BLaER1 treated with 17β-estradiol and CSF1 and Interleukin-3, amounts not matched to agents 10 nM and 100 nM (cell line): ENCODE results near the gene CD63.

Experiments used
- H3K27ac ChIP-seq, 11 experiments: shearing (Covaris generic); formaldehyde crosslinking; 2 replicates each; pipeline ENCODE4 v1.8.1; 2022
- H3K27me3 ChIP-seq, 11 experiments: shearing (Covaris generic); formaldehyde crosslinking; 2 replicates each; pipeline ENCODE4 v1.8.1; 2022
- H3K36me3 ChIP-seq, 11 experiments: shearing (Covaris generic); formaldehyde crosslinking; 2 replicates each; pipeline ENCODE4 v1.8.1; 2022
- H3K4me1 ChIP-seq, 10 experiments: shearing (Covaris generic); formaldehyde crosslinking; 2 replicates each; pipeline ENCODE4 v1.8.1; 2022
- H3K4me2 ChIP-seq, 11 experiments: shearing (Covaris generic); formaldehyde crosslinking; 2 replicates each; pipeline ENCODE4 v1.8.1; 2022
- H3K4me3 ChIP-seq, 10 experiments: shearing (Covaris generic); formaldehyde crosslinking; 2 replicates each; pipeline ENCODE4 v1.8.1; 2022
- H3K9ac ChIP-seq, 11 experiments: shearing (Covaris generic); formaldehyde crosslinking; 2 replicates each; pipeline ENCODE4 v1.8.1; 2022
- H3K9me3 ChIP-seq, 11 experiments: shearing (Covaris generic); formaldehyde crosslinking; replicated peaks in 1 of 11; 2 replicates each; pipeline ENCODE4 v1.8.1; 2022
- H4K20me1 ChIP-seq, 11 experiments: shearing (Covaris generic); formaldehyde crosslinking; 2 replicates each; pipeline ENCODE4 v1.8.1; 2022
- Cebpa-rat ChIP-seq, 11 experiments: shearing (Covaris generic); IDR thresholded peaks; 2 replicates each; pipeline ENCODE4 v1.8.1; 2022

CD63 gene

GRCh38 chr12:55743406-55744339 lies 14.9 kb upstream of the CD63 start:
- Histone ChIP-seq H3K9me3 (no peaks in the 10 kb centered on the region), H3K27me3 (no peaks in the 10 kb centered on the region), H4K20me1 (peaks cover 0 to 42% (median 33%) of the 10 kb centered on the region in 11 experiments; a peak in 16 of 22 replicates), H3K27ac (peak overlapping the region in 10 of 11 experiments; percentile 43 to 81 (median 76); a peak in 19 of 22 replicates), H3K4me2 (peak overlapping the region; percentile 94 to 100 (median 99)), H3K4me3 (peak overlapping the region; percentile 62 to 94 (median 84)), H3K9ac (peak overlapping the region; percentile 72 to 88 (median 82)), H3K4me1 (peaks cover 41 to 54% (median 45%) of the 10 kb centered on the region in 10 experiments), H3K36me3 (peaks cover 0 to 20% (median 18%) of the 10 kb centered on the region in 11 experiments; a peak in 19 of 22 replicates)
- no peak for TF ChIP-seq Cebpa-rat (IDR thresholded peaks at IDR 0.05)

- peak within 1 kb of the TSS; percentile 72 to 88 (median 82) for H3K9ac ChIP-seq
- no peaks in the 10 kb centered on the region for H3K9me3 ChIP-seq
- peaks cover 0 to 34% (median 29%) of the 10 kb centered on the region in 11 experiments; a peak in 16 of 22 replicates for H4K20me1 ChIP-seq
- TF ChIP-seq Cebpa-rat (IDR thresholded peaks at IDR 0.05) = no peak
- peak within 1 kb of the TSS; percentile 62 to 94 (median 84) for H3K4me3 ChIP-seq
- peaks cover 38 to 53% (median 45%) of the 10 kb centered on the region in 10 experiments for H3K4me1 ChIP-seq
- H3K36me3 ChIP-seq = peaks cover 0 to 12% (median 10%) of the 10 kb centered on the region in 11 experiments; a peak in 14 of 22 replicates
- H3K27ac ChIP-seq = peak within 1 kb of the TSS in 10 of 11 experiments; percentile 43 to 81 (median 76); a peak in 19 of 22 replicates
- no peaks in the 10 kb centered on the region for H3K27me3 ChIP-seq
- peak within 1 kb of the TSS; percentile 94 to 100 (median 99) for H3K4me2 ChIP-seq
These were observed 14.1 kb upstream of the CD63 start, which contains the start of gene GDF11 for GRCh38 chr12:55742719-55743405. GDF11 (plus strand) TSS chr12:55743122; CDS start chr12:55743317, 195 bp downstream.

- peak overlapping the region in 8 of 11 experiments; percentile 64 to 73 (median 68); a peak in 16 of 22 replicates for H3K27ac ChIP-seq
These were observed 13.3 kb upstream of the CD63 start for GRCh38 chr12:55741931-55742680.

GRCh38 chr12:55739025-55739378 lies 10.2 kb upstream of the CD63 start:
- TF ChIP-seq Cebpa-rat (IDR thresholded peaks at IDR 0.05) = no peak
- Histone ChIP-seq H3K27ac (peak overlapping the region in 1 of 11 experiments; percentile 88; a peak in 3 of 22 replicates), H3K27me3 (no peaks in the 10 kb centered on the region), H3K4me2 (peak overlapping the region in 7 of 11 experiments; percentile 92 to 99 (median 93); a peak in 10 of 22 replicates), H3K9ac (peak overlapping the region in 5 of 11 experiments; percentile 47 to 85 (median 74); a peak in 10 of 22 replicates), H4K20me1 (peaks cover 0 to 4% (median 0%) of the 10 kb centered on the region in 11 experiments; a peak in 6 of 22 replicates), H3K36me3 (no peaks in the 10 kb centered on the region), H3K9me3 (no peaks in the 10 kb centered on the region), H3K4me3 (peak overlapping the region; percentile 54 to 78 (median 68); a peak in 17 of 20 replicates), H3K4me1 (peaks cover 18 to 37% (median 30%) of the 10 kb centered on the region in 10 experiments)

More at GRCh38 chr12:55741931-55742680, 13.3 kb upstream of the CD63 start:
- Histone ChIP-seq H3K36me3 (peaks cover 0 to 4% (median 2%) of the 10 kb centered on the region in 11 experiments; a peak in 8 of 22 replicates), H3K9ac (peak overlapping the region; percentile 55 to 81 (median 72); a peak in 21 of 22 replicates), H3K4me1 (peaks cover 38 to 53% (median 45%) of the 10 kb centered on the region in 10 experiments), H4K20me1 (peaks cover 0 to 27% (median 22%) of the 10 kb centered on the region in 11 experiments; a peak in 16 of 22 replicates), H3K9me3 (no peaks in the 10 kb centered on the region), H3K27me3 (no peaks in the 10 kb centered on the region), H3K4me3 (peak overlapping the region; percentile 46 to 68 (median 57); a peak in 18 of 20 replicates), H3K4me2 (peak overlapping the region; percentile 74 to 91 (median 87))
- no peak for TF ChIP-seq Cebpa-rat (IDR thresholded peaks at IDR 0.05)

- peak overlapping the region; percentile 50 to 88 (median 70) for H3K27ac ChIP-seq
- H3K9me3 ChIP-seq = no peaks in the 10 kb centered on the region
- H3K9ac ChIP-seq = peak overlapping the region; percentile 47 to 85 (median 74)
- peaks cover 24 to 43% (median 36%) of the 10 kb centered on the region in 10 experiments for H3K4me1 ChIP-seq
- no peaks in the 10 kb centered on the region for H3K36me3 ChIP-seq
- peak overlapping the region; percentile 54 to 78 (median 68) for H3K4me3 ChIP-seq
- H3K4me2 ChIP-seq = peak overlapping the region; percentile 92 to 99 (median 96)
- TF ChIP-seq Cebpa-rat (IDR thresholded peaks at IDR 0.05) = no peak
- H4K20me1 ChIP-seq = no peaks in the 10 kb centered on the region
- H3K27me3 ChIP-seq = no peaks in the 10 kb centered on the region
These were observed 9.6 kb upstream of the CD63 start for GRCh38 chr12:55738123-55739024.

GRCh38 chr12:55737581-55738122 lies 8.8 kb upstream of the CD63 start:
- peak overlapping the region; percentile 54 to 78 (median 68) for H3K4me3 ChIP-seq
- TF ChIP-seq Cebpa-rat (IDR thresholded peaks at IDR 0.05) = no peak
- H3K27ac ChIP-seq = peak overlapping the region; percentile 50 to 88 (median 70)
- H4K20me1 ChIP-seq = no peaks in the 10 kb centered on the region
- H3K27me3 ChIP-seq = no peaks in the 10 kb centered on the region
- no peaks in the 10 kb centered on the region for H3K9me3 ChIP-seq
- H3K36me3 ChIP-seq = no peaks in the 10 kb centered on the region
- peak overlapping the region; percentile 92 to 99 (median 96) for H3K4me2 ChIP-seq
- H3K9ac ChIP-seq = peak overlapping the region; percentile 47 to 85 (median 74)
- H3K4me1 ChIP-seq = peaks cover 31 to 50% (median 42%) of the 10 kb centered on the region in 10 experiments
